HepG2 (cell line): Measurements from ENCODE around the gene PCGF2. TPM values are rescaled to one million over a fixed set of nuclear protein-coding genes. Genes with fewer than 3 reads are reported as not detected.

ENCODE experiments used
- ARID4A ChIP-seq: sonication (generic); formaldehyde crosslinking; IDR thresholded peaks from 2 replicates; pipeline ENCODE4 v1.5.0; 2020; ENCODE audit warnings: mild to moderate bottlenecking, missing genetic modification reagents, borderline replicate concordance
- ATF2 ChIP-seq: sonication (generic); formaldehyde crosslinking; IDR thresholded peaks from 2 replicates; pipeline ENCODE4 v1.4.0; 2020; ENCODE audit warnings: missing genetic modification reagents
- CBX5 ChIP-seq: sonication (generic); formaldehyde crosslinking; IDR thresholded peaks from 2 replicates; pipeline ENCODE4 v1.4.0; 2020; ENCODE audit warnings: missing genetic modification reagents, borderline replicate concordance
- DNMT3B ChIP-seq: conservative IDR thresholded peaks from 2 replicates; pipeline ENCODE4 v1.6.1; 2016; ENCODE audit warnings: missing biosample characterization, control low read depth
- HOXA5 ChIP-seq: sonication (generic); formaldehyde crosslinking; IDR thresholded peaks from 2 replicates; pipeline ENCODE4 v1.4.0; 2020; ENCODE audit warnings: missing genetic modification reagents
- KLF6 ChIP-seq: IDR thresholded peaks from 2 replicates; pipeline ENCODE4 v1.8.0; 2016; ENCODE audit warnings: missing biosample characterization, missing genetic modification reagents
- POLR2G ChIP-seq: fragments of 200-400 bp; formaldehyde crosslinking; IDR thresholded peaks from 2 replicates; pipeline ENCODE4 v1.6.1; 2018; ENCODE audit warnings: mild to moderate bottlenecking, low read depth, low read length, moderate library complexity
- ZFP36L2 ChIP-seq: sonication (generic); formaldehyde crosslinking; IDR thresholded peaks from 2 replicates; pipeline ENCODE4 v1.4.0; 2020; ENCODE audit warnings: missing genetic modification reagents
- ZNF557 ChIP-seq: sonication (generic); formaldehyde crosslinking; IDR thresholded peaks from 2 replicates; pipeline ENCODE4 v1.4.0; 2020; ENCODE audit warnings: missing genetic modification reagents
- polyA plus RNA-seq, 8 experiments: library from polyadenylated mRNA; depleted of rRNA in 3 of 8; stranded (reverse) in 7 of 8; unstranded in 1 of 8; fragments of >200 nt; fragmentation: Illumina TruSeq in 4 of 8; extraction: Trizol in 4 of 8; gene quantifications; 2 replicates each; pipeline versions ENCODE4 v1.2.1 to v1.2.3, GENCODE V29; 2011 to 2016; ENCODE audit warnings: low read depth in 4 of 8, missing spikeins in 1 of 8, mixed read lengths in 1 of 8; ENCODE audit not compliant: insufficient read depth in 1 of 8
- total RNA-seq, 5 experiments: library from RNA; depleted of rRNA; stranded (reverse); fragments of >200 nt; fragmentation: Illumina TruSeq; extraction: Trizol; gene quantifications; 2 replicates each; pipeline ENCODE4 v1.2.3, GENCODE V29; 2016; ENCODE audit warnings: low read depth in 1 of 5
- TF ChIP-seq, protein P1 (sequence below): sonication (generic); formaldehyde crosslinking; IDR thresholded peaks from 2 replicates; pipeline ENCODE4 v1.4.0; 2020; ENCODE audit warnings: missing genetic modification reagents
- TF ChIP-seq, protein P2 (sequence below): sonication (generic); formaldehyde crosslinking; IDR thresholded peaks from 2 replicates; pipeline ENCODE4 v1.8.1; 2022; ENCODE audit warnings: mild to moderate bottlenecking, missing genetic modification reagents

The PCGF2 gene
- total and polyA plus RNA-seq, 2 of the 13 experiments (the other 11 are each of a cell fraction or from before 2014, with no cell fraction given) = 11.6 to 29.4 TPM

DNA sequence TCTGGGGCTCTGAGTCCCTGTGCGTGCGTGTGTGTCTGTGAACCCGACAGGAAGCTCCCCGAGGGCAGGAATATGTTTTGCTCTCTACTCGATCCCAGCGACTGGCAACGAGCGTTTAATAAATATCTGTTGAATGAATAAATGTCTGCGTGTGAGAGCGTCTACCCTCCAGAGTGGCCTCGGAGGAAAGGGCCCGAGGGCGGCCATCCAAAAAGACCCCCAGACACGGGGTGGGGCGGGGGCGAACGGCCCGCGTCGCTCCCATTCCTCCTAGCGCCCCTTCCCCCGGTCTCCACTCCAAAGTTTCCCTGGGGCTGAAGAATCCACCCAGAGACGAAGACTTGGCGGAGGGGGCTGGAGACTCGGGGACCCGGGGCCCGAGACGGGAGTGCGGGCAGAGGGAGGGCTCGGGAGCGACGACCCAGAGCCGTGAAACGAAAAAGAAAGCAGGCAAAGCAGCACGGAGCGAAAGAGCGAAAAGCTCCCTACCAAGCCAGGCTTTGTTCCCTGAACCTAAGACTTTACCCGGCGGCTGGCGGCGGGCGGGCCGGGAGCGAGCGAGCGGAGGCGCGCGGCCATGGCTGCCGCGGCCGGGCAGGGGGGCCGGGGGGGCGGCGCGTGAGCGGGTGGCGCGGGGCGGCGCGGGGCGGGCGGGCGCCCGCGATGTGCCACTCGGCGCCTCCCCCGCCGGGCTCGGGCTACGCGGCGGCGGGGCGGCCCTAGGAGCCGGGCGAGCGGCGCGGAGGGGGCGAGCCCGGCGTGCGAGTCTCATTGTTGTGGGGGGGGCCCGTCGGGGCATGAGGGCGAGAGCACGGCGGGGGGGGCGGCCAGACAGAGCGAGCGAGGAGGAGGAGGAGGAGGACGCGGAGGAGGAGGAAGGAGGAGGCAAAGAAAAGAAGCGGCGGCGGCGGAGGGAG, 43.3 kb downstream of the PCGF2 start, which contains the start of gene MLLT6 (continued):
- TF ChIP-seq, protein P1, sequence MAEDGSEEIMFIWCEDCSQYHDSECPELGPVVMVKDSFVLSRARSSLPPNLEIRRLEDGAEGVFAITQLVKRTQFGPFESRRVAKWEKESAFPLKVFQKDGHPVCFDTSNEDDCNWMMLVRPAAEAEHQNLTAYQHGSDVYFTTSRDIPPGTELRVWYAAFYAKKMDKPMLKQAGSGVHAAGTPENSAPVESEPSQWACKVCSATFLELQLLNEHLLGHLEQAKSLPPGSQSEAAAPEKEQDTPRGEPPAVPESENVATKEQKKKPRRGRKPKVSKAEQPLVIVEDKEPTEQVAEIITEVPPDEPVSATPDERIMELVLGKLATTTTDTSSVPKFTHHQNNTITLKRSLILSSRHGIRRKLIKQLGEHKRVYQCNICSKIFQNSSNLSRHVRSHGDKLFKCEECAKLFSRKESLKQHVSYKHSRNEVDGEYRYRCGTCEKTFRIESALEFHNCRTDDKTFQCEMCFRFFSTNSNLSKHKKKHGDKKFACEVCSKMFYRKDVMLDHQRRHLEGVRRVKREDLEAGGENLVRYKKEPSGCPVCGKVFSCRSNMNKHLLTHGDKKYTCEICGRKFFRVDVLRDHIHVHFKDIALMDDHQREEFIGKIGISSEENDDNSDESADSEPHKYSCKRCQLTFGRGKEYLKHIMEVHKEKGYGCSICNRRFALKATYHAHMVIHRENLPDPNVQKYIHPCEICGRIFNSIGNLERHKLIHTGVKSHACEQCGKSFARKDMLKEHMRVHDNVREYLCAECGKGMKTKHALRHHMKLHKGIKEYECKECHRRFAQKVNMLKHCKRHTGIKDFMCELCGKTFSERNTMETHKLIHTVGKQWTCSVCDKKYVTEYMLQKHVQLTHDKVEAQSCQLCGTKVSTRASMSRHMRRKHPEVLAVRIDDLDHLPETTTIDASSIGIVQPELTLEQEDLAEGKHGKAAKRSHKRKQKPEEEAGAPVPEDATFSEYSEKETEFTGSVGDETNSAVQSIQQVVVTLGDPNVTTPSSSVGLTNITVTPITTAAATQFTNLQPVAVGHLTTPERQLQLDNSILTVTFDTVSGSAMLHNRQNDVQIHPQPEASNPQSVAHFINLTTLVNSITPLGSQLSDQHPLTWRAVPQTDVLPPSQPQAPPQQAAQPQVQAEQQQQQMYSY (CRISPR knock-in tag) = peak; percentile 37
- TF ChIP-seq HOXA5 (peak; percentile 19; the same call in 1 of the 2 replicates), ZFP36L2 (CRISPR knock-in tag) (0 out of 2 replicates have a peak, but pooled peaks have one; percentile 40), KLF6 (peak; percentile 31; the same call in 1 of the 2 replicates), DNMT3B (CRISPR knock-in tag) (0 out of 2 replicates have a peak, but pooled peaks have one; percentile 56), CBX5 (0 out of 2 replicates have a peak, but pooled peaks have one; percentile 80), ARID4A (CRISPR knock-in tag) (0 out of 2 replicates have a peak, but pooled peaks have one; percentile 13), ATF2 (CRISPR knock-in tag) (peak; percentile 60), POLR2G (peak; percentile 71), ZNF557 (CRISPR knock-in tag) (0 out of 2 replicates have a peak, but pooled peaks have one; percentile 75)
- TF ChIP-seq, protein P2, sequence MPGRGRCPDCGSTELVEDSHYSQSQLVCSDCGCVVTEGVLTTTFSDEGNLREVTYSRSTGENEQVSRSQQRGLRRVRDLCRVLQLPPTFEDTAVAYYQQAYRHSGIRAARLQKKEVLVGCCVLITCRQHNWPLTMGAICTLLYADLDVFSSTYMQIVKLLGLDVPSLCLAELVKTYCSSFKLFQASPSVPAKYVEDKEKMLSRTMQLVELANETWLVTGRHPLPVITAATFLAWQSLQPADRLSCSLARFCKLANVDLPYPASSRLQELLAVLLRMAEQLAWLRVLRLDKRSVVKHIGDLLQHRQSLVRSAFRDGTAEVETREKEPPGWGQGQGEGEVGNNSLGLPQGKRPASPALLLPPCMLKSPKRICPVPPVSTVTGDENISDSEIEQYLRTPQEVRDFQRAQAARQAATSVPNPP (CRISPR knock-in tag) = 0 out of 2 replicates have a peak, but pooled peaks have one; percentile 21
